T-cell (primary cell): Measurements from ENCODE around the gene C1QL2. TPM values are rescaled to one million over a fixed set of nuclear protein-coding genes. Genes with fewer than 3 reads are reported as not detected.

ENCODE experiments used
- ATAC-seq, 4 experiments: fragments of 200-7000 bp in 3 of 4; fragments of 150-1000 bp in 1 of 4; cut with Tn5 transposase; replicated peaks in 1 of 4; 1 replicate in 3 of 4; 2 replicates in 1 of 4; pipeline ENCODE4 v1.10.0; 2021; ENCODE audit warnings: moderate library complexity in 3 of 4, mild to moderate bottlenecking in 2 of 4, moderate number of reproducible peaks in 1 of 4
- CTCF ChIA-PET, 2 donors: fragments of 300-600 bp; sonication (Branson Sonifier 250); formaldehyde crosslinking; loops; one replicate each; lab custom pipeline; 2022; ENCODE audit warnings: antibody characterized with exemption in 2 of 2; lab: Charles Lee
- POLR2A ChIA-PET, 2 donors: fragments of 300-600 bp; sonication (Branson Sonifier 250); formaldehyde crosslinking; loops; one replicate each; lab custom pipeline; 2022; ENCODE audit warnings: antibody characterized with exemption in 2 of 2; lab: Charles Lee
- DNase-seq, 35 experiments: peaks; one replicate each; pipeline versions ENCODE4 v3.0.0 to v3.0.0-alpha.2; 2013 to 2023
- H3K27ac ChIP-seq: one replicate; pipeline ENCODE4 v1.5.1; 2013; ENCODE audit warnings: low read length
- H3K27me3 ChIP-seq, 2 experiments: replicated peaks in 1 of 2; 1 replicate in 1 of 2; 2 replicates in 1 of 2; pipeline versions ENCODE4 v1.6.1 to v1.7.0; 2013; ENCODE audit warnings: low read length in 1 of 2, mixed read lengths in 1 of 2; ENCODE audit not compliant: control insufficient read depth in 2 of 2, insufficient read depth in 2 of 2; ENCODE audit errors: extremely low read depth in 1 of 2
- H3K36me3 ChIP-seq, 2 donors: 1 replicate in 1 of 2; 2 replicates in 1 of 2; pipeline versions ENCODE4 v1.6.1 to v1.7.0; 2013; ENCODE audit warnings: low read length in 1 of 2; ENCODE audit not compliant: control insufficient read depth in 2 of 2, insufficient read depth in 1 of 2; ENCODE audit errors: extremely low read depth in 1 of 2
- H3K4me1 ChIP-seq, 2 experiments: 1 replicate in 1 of 2; 2 replicates in 1 of 2; pipeline versions ENCODE4 v1.6.1 to v1.7.0; 2013; ENCODE audit warnings: low read length in 2 of 2, mixed read lengths in 1 of 2; ENCODE audit not compliant: insufficient read depth in 2 of 2, control insufficient read depth in 1 of 2; ENCODE audit errors: extremely low read depth in 1 of 2
- H3K4me3 ChIP-seq, 2 donors: 1 replicate in 1 of 2; 2 replicates in 1 of 2; pipeline versions ENCODE4 v1.5.1 to v1.7.0; 2013; ENCODE audit warnings: mild to moderate bottlenecking in 2 of 2, low read length in 1 of 2, moderate library complexity in 1 of 2; ENCODE audit not compliant: control insufficient read depth in 1 of 2; ENCODE audit errors: extremely low read depth in 1 of 2
- H3K9me3 ChIP-seq: 2 replicates; pipeline ENCODE4 v1.7.0; 2013
- H3K27ac Mint-ChIP-seq, 2 donors: one replicate each; pipeline ENCODE4 v1.8.0; 2020 to 2021; ENCODE audit warnings: mild to moderate bottlenecking in 2 of 2, mixed read lengths in 2 of 2
- H3K27me3 Mint-ChIP-seq, 2 donors: one replicate each; pipeline ENCODE4 v1.8.0; 2021 to 2022; ENCODE audit warnings: mixed read lengths in 2 of 2
- H3K36me3 Mint-ChIP-seq: one replicate; pipeline ENCODE4 v1.8.0; 2021; ENCODE audit warnings: mixed read lengths
- H3K4me1 Mint-ChIP-seq, 3 donors: one replicate each; pipeline ENCODE4 v1.8.0; 2020 to 2022; ENCODE audit warnings: mixed read lengths in 3 of 3, mild to moderate bottlenecking in 1 of 3
- H3K4me3 Mint-ChIP-seq, 3 donors: one replicate each; pipeline ENCODE4 v1.8.0; 2020 to 2022; ENCODE audit warnings: mild to moderate bottlenecking in 3 of 3, mixed read lengths in 3 of 3, moderate library complexity in 3 of 3
- H3K9me3 Mint-ChIP-seq, 3 donors: one replicate each; pipeline ENCODE4 v1.8.0; 2020 to 2022; ENCODE audit warnings: mixed read lengths in 3 of 3
- WGBS: methylation state at CpG from one replicate; pipeline ENCODE4 v1.1.5; 2013; ENCODE audit warnings: missing lambda C conversion rate; ENCODE audit not compliant: insufficient coverage; 5-methylcytosine and 5-hydroxymethylcytosine counted together
- total RNA-seq, 35 experiments: library from RNA in 6 of 35; stranded (reverse) in 6 of 35; fragments of 120-200 nt in 1 of 35; gene quantifications; one replicate each; pipeline versions ENCODE4 v1.2.1 to v1.2.4 and lab custom pipeline; 2013 to 2026

C1QL2 gene
- total RNA-seq, 5 donors from 2014 or later (not counting 1 experiment from before 2014, with no cell fraction given): not detected

DNA sequence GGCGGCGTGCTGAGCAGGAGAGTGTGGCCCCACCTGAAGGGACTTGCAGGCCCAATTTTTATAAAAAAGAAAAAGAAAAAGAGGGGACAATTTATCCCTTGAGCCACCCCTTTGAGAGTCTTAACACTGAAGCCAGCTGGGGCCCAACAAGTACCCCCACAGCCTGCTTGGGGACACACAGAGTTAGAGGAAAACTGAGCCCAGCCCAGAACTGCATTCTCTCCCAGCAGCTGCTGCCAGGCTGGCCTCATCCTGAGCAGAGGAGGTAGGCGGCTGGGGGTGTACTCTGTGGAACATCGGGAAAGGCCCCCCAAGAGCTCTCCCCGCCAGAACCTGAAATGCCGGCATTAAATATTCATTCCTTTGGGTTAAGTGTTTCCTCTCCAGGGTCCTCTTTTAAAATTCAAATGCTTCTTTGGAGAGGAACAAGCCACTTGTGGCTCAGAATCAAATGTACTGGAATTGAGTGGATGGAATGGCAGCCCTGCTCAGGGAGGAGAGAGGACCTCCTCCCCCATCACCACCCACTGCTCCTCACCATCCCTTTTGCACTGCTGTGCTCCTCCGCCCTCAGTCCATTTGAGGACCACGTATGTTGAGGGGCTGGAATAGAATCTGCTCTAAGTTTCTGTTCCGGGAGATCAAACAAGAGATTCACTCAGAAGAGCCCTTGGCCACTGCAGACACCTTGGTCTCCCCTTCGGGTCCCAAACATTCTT lies 45.6 kb downstream of the C1QL2 start:
- ATAC-seq (no peak), DNase-seq (no peak)
- no peaks in the 10 kb centered on the region for H3K36me3 ChIP-seq
- ChIA-PET POLR2A (no interaction called here), CTCF (no interaction called here)
- no peaks in the 10 kb centered on the region for H3K4me1 ChIP-seq
- Mint-ChIP-seq H3K27me3 (peaks cover 18% of the 10 kb centered on the region in 2 donors), H3K4me3 (no peak overlapping the region), H3K27ac (no peak overlapping the region), H3K4me1 (no peaks in the 10 kb centered on the region), H3K9me3 (peaks cover 14 to 22% (median 14%) of the 10 kb centered on the region in 3 donors), H3K36me3 (no peaks in the 10 kb centered on the region)
- H3K27me3 ChIP-seq: peaks cover 0 to 23% of the 10 kb centered on the region in 2 experiments
- H3K9me3 ChIP-seq: no peaks in the 10 kb centered on the region
- no peak overlapping the region for H3K4me3 ChIP-seq
- WGBS: 44% methylated on average over 6 of the region's 10 CpGs
- H3K27ac ChIP-seq: no peak overlapping the region

DNA sequence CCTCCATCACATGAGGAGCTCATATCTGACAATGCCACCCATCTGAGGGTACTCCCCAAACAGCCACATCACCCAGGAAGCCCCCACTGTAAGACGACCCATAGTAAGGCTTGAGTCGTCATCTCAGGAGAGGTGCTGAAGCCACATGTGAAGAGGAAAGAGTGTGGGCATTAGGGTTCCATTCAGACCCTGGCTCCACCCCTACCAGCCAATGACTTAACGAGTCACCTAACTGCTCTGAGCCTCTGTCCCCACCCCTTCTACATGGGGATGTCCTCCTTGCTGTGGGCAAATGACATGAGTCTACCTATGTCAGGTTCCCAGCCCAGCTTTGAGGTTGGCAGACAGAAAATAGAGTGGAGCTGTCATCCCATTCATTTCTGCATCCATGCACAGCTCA lies 46.3 kb downstream of the C1QL2 start:
- Histone ChIP-seq H3K27me3 (peaks cover 0 to 23% of the 10 kb centered on the region in 2 experiments), H3K9me3 (no peaks in the 10 kb centered on the region), H3K4me3 (no peak overlapping the region), H3K4me1 (no peaks in the 10 kb centered on the region), H3K36me3 (no peaks in the 10 kb centered on the region), H3K27ac (no peak overlapping the region)
- WGBS: no CpG with 5 or more reads among the region's 3 CpGs
- POLR2A ChIA-PET: no interaction called here
- ATAC-seq (no peak), DNase-seq (no peak)
- Mint-ChIP-seq H3K27ac (no peak overlapping the region), H3K4me3 (no peak overlapping the region), H3K36me3 (no peaks in the 10 kb centered on the region), H3K4me1 (no peaks in the 10 kb centered on the region), H3K9me3 (peaks cover 14 to 22% (median 16%) of the 10 kb centered on the region in 3 donors), H3K27me3 (peaks cover 15 to 20% of the 10 kb centered on the region in 2 donors)
- CTCF ChIA-PET: no interaction called here

DNA sequence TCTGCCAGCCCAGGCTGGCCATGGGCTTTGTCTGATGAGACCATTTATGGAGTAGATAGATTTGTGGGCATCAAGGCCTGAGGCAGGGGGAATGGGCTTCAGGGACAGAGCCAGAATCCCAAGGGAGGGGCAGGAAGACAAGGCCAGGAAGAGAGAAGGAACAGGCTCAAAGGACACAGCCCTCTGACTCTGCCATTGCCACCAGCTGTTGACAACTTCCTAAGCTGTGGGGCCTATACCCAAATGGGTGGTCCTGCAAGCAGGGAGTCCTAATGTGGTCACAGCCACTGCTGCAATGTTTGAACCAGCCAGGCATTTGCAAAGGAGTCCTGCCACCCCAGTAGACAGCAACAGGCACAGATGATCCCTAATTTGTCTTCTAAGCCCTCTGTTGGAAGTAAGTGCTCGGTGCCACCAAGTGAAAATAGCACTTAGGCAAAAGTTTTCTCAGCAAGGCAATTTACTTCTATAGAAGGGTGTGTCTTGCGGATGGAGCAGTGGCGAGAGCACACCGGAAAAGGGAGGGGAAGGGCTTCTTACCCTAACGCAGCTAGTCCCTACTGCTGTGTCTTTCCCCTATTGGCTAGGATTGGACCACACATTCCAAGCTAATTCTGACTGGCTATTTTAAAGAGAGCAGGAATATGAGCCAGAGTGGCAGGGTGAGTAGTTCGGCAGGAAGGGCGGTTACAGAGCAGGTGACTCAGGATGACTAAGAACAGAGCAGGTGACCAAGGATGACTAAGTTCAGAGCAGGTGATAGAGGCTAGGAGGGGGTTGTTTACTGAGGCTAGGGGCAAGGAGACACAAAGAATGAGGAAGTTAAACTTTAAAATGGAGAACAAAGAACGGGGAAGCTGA lies 47.2 kb downstream of the C1QL2 start:
- Histone ChIP-seq H3K27me3 (peaks cover 0 to 23% of the 10 kb centered on the region in 2 experiments), H3K9me3 (no peaks in the 10 kb centered on the region), H3K4me1 (no peaks in the 10 kb centered on the region), H3K4me3 (no peak overlapping the region), H3K27ac (no peak overlapping the region), H3K36me3 (no peaks in the 10 kb centered on the region)
- CTCF ChIA-PET: no interaction called here
- 63% methylated on average over 5 of the region's 8 CpGs for WGBS
- no peak for ATAC-seq
- H3K36me3 Mint-ChIP-seq: no peaks in the 10 kb centered on the region
- no peak for DNase-seq
- peaks cover 18 to 21% of the 10 kb centered on the region in 2 donors for H3K27me3 Mint-ChIP-seq
- peaks cover 14 to 22% (median 22%) of the 10 kb centered on the region in 3 donors for H3K9me3 Mint-ChIP-seq
- H3K4me1 Mint-ChIP-seq: no peaks in the 10 kb centered on the region
- POLR2A ChIA-PET: no interaction called here
- H3K4me3 Mint-ChIP-seq: no peak overlapping the region
- H3K27ac Mint-ChIP-seq: no peak overlapping the region

DNA sequence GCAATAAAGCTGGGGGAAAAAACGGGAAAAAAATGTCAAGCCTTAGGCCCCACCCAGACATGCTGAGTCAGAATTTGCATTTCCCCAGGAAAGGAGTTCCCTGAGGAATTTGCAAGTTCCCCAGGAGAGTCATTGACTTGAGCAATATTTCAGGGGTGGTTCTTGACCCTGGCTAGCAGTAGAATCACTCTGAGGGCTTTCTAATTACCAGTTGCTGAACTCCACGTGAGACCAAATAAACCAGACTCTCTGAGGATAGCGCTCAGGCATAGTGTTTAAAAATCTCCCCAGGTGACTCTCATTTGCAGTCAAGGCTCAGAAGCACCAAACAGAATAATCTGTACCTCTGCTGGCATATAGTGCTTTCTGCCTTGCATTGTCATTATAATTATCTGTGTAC lies 48.7 kb downstream of the C1QL2 start:
- Mint-ChIP-seq H3K4me3 (no peak overlapping the region), H3K27me3 (peaks cover 17 to 21% of the 10 kb centered on the region in 2 donors)
- no peak for ATAC-seq

DNA sequence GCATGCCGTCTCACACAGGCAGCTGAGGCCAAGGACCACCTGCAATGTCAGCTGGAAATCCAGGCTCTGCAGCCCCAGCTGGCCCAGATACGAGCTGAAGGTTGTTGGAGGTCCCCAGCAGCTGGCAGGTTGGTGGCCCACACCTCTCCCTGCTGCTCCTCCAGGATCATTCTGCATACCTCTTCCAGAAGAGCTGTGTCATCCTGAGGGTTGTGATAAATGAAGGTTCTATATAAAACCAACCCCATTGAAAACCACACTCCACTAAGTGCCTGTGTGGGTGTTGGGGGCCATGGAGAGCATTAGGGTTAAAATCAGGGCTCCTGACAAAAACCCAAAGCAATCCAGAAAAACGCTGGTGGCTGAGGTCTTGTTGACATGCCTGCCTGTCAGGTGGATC lies 50.4 kb downstream of the C1QL2 start:
- Histone ChIP-seq H3K27ac (no peak overlapping the region), H3K4me3 (no peak overlapping the region), H3K9me3 (no peaks in the 10 kb centered on the region), H3K4me1 (no peaks in the 10 kb centered on the region), H3K36me3 (no peaks in the 10 kb centered on the region), H3K27me3 (peaks cover 0 to 14% of the 10 kb centered on the region in 2 experiments)
- WGBS: 31% methylated on average over 2 of the region's 3 CpGs
- ChIA-PET CTCF (no interaction called here), POLR2A (no interaction called here)
- Mint-ChIP-seq H3K4me1 (no peaks in the 10 kb centered on the region), H3K27ac (no peak overlapping the region), H3K36me3 (no peaks in the 10 kb centered on the region), H3K27me3 (peaks cover 13 to 14% of the 10 kb centered on the region in 2 donors), H3K4me3 (no peak overlapping the region), H3K9me3 (peaks cover 25 to 36% (median 31%) of the 10 kb centered on the region in 3 donors)
- ATAC-seq (no peak), DNase-seq (no peak)

More for the DNA sequence above, 48.7 kb downstream of the C1QL2 start:
- WGBS: 33% methylated on average over 1 of the region's 3 CpGs
- no peak overlapping the region for H3K4me3 ChIP-seq
- ChIA-PET CTCF (no interaction called here), POLR2A (no interaction called here)
- no peaks in the 10 kb centered on the region for H3K4me1 ChIP-seq
- Mint-ChIP-seq H3K4me1 (no peaks in the 10 kb centered on the region), H3K9me3 (peaks cover 14 to 27% (median 27%) of the 10 kb centered on the region in 3 donors), H3K36me3 (no peaks in the 10 kb centered on the region), H3K27ac (no peak overlapping the region)
- no peak overlapping the region for H3K27ac ChIP-seq
- no peaks in the 10 kb centered on the region for H3K36me3 ChIP-seq
- no peak for DNase-seq
- peaks cover 0 to 23% of the 10 kb centered on the region in 2 experiments for H3K27me3 ChIP-seq
- H3K9me3 ChIP-seq: no peaks in the 10 kb centered on the region

DNA sequence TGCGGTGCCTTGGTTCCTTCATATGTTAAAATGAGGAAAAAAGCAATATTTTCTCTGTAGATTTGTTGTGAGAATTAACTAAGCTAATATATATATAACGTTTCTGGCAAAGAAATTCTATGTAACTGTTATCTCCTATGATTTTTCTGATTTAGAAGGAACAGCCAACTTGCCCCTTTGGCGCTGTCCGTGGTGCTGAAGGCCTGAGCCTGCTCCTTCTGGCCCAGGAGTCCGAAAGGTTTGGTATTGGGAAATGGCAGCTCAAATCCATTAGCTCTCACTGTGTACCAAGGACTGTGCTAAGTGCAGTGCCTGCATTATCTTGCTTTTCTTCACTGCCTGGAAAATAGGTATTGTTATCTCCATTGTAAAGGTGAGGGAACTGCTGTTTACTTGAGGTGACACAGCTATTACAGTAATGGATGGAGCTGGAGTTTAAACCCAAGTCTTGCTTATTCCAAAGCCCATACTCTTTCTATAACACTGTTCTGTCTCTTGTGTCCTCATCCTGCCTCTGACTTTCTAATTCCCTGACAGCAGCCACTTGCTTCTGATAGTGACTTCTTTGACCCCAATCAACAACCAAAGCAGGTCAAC lies 52.2 kb downstream of the C1QL2 start:
- no peaks in the 10 kb centered on the region for H3K4me1 Mint-ChIP-seq
- H3K4me3 Mint-ChIP-seq: no peak overlapping the region
- CTCF ChIA-PET: no interaction called here
- no peaks in the 10 kb centered on the region for H3K4me1 ChIP-seq
- peak in 4 of 35 experiments; percentile 19 to 31 (median 22) for DNase-seq
- POLR2A ChIA-PET: no interaction called here
- ATAC-seq: no peak
- no peaks in the 10 kb centered on the region for H3K9me3 ChIP-seq
- peaks cover 0 to 2% of the 10 kb centered on the region in 2 experiments for H3K27me3 ChIP-seq
- H3K36me3 ChIP-seq: no peaks in the 10 kb centered on the region
- peaks cover 9 to 14% of the 10 kb centered on the region in 2 donors for H3K27me3 Mint-ChIP-seq
- H3K27ac ChIP-seq: no peak overlapping the region
- H3K9me3 Mint-ChIP-seq: peaks cover 26 to 43% (median 26%) of the 10 kb centered on the region in 3 donors
- no peaks in the 10 kb centered on the region for H3K36me3 Mint-ChIP-seq
- 34% methylated on average over 3 of the region's 5 CpGs for WGBS
- H3K4me3 ChIP-seq: no peak overlapping the region
- no peak overlapping the region for H3K27ac Mint-ChIP-seq
